ENCODE results near the gene MAGI2. TPM values are rescaled to one million over a fixed set of nuclear protein-coding genes. Genes with fewer than 3 reads are reported as not detected.

Gene MAGI2
- total RNA-seq, 1 donor from 2014 or later = 10.7 TPM

DNA sequence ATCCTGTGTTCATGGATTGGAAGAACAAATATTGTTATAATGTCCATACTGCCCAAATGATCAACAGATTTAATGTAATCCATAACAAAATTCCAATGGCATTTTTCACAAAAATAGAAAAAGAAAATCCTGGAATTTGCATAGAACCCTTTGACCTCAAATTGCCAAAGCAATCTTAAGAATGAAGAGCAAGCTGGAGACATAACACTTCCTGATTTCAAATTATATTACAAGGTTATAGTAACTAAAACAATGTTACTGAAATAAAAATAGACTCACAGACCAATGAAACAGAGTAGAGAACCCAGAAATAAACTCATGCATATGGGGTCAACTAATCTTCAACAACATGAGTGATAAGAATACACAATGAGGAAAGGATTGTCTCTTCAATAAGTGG is 1352.4 kb downstream of the MAGI2 start:
- peaks cover 21% of the 10 kb centered on the region for H3K4me1 Mint-ChIP-seq (ENCODE audit: unreplicated experiment)
- peaks cover 3% of the 10 kb centered on the region for H3K27me3 Mint-ChIP-seq (ENCODE audit: unreplicated experiment)
- H3K36me3 Mint-ChIP-seq (ENCODE audit: unreplicated experiment) = no peaks in the 10 kb centered on the region
- H3K4me3 Mint-ChIP-seq (ENCODE audit: unreplicated experiment) = no peak overlapping the region
- no peak overlapping the region for H3K27ac Mint-ChIP-seq (ENCODE audit: unreplicated experiment)
- peaks cover 6% of the 10 kb centered on the region for H3K9me3 Mint-ChIP-seq (ENCODE audit: unreplicated experiment)
- TF ChIP-seq, protein P1, sequence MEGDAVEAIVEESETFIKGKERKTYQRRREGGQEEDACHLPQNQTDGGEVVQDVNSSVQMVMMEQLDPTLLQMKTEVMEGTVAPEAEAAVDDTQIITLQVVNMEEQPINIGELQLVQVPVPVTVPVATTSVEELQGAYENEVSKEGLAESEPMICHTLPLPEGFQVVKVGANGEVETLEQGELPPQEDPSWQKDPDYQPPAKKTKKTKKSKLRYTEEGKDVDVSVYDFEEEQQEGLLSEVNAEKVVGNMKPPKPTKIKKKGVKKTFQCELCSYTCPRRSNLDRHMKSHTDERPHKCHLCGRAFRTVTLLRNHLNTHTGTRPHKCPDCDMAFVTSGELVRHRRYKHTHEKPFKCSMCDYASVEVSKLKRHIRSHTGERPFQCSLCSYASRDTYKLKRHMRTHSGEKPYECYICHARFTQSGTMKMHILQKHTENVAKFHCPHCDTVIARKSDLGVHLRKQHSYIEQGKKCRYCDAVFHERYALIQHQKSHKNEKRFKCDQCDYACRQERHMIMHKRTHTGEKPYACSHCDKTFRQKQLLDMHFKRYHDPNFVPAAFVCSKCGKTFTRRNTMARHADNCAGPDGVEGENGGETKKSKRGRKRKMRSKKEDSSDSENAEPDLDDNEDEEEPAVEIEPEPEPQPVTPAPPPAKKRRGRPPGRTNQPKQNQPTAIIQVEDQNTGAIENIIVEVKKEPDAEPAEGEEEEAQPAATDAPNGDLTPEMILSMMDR (IDR thresholded peaks at IDR 0.05) = no peak
- no peak for DNase-seq (ENCODE audit: extremely low spot score, unreplicated experiment)

DNA sequence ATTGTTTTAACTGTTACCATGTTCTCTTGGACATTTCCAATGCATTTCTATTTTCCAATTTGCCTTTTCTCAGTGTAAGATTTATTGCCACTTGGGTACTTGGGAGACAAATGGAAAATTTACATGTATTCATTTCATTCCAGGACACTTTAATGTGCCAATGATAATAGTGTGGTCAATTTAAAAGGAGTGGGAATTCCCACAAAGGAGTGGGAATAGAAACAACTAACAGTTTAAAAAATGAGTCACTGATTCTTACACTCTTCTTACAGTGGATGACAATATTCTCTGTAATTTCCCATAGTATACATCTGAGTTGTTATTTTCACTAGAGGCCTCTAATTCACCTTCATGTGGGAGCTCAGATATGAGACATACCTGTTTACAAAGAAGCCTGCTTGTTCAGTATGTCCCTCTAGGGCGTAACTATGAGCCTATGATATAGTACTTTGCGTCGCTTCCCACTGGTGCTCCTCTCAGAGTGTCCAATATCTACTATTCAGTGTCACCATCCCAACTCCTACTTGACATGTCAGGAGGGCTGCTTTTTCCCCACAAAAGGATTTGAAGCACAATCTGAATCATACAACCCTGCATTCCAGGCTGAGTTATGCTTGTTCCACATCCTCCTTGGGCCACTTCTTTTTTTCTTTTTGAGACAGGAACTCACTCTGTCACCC is 1353.6 kb downstream of the MAGI2 start:
- TF ChIP-seq, protein P1 (IDR thresholded peaks at IDR 0.05) = no peak
- DNase-seq (ENCODE audit: extremely low spot score, unreplicated experiment) = no peak
- H3K9me3 Mint-ChIP-seq (ENCODE audit: unreplicated experiment) = peaks cover 6% of the 10 kb centered on the region
- no peaks in the 10 kb centered on the region for H3K27me3 Mint-ChIP-seq (ENCODE audit: unreplicated experiment)
- no peaks in the 10 kb centered on the region for H3K36me3 Mint-ChIP-seq (ENCODE audit: unreplicated experiment)
- peak overlapping the region; percentile 48 for H3K27ac Mint-ChIP-seq (ENCODE audit: unreplicated experiment)
- peaks cover 21% of the 10 kb centered on the region for H3K4me1 Mint-ChIP-seq (ENCODE audit: unreplicated experiment)
- no peak overlapping the region for H3K4me3 Mint-ChIP-seq (ENCODE audit: unreplicated experiment)

DNA sequence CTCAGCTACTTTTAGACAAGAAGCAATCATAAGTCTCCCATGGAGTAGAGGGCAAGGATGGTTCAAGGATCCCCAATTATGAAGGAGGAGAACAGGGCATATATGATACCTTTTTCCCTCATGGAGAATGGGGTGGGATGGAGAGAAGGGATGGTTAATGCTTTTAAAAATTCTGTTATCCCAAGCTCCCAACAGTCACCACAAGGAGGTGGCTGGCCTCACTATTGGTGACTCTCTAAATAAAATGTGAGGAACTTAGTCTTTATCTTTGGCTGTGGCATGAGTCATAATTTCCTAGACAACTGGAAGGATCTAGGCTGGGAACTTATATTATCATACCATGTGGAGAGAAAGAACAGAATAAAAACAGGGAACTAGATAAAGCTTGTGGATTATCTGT is 1357.9 kb downstream of the MAGI2 start:
- H3K27ac Mint-ChIP-seq (ENCODE audit: unreplicated experiment) = no peak overlapping the region
- H3K36me3 Mint-ChIP-seq (ENCODE audit: unreplicated experiment) = no peaks in the 10 kb centered on the region
- DNase-seq (ENCODE audit: extremely low spot score, unreplicated experiment) = no peak
- no peaks in the 10 kb centered on the region for H3K27me3 Mint-ChIP-seq (ENCODE audit: unreplicated experiment)
- H3K4me3 Mint-ChIP-seq (ENCODE audit: unreplicated experiment) = no peak overlapping the region
- TF ChIP-seq, protein P1 (IDR thresholded peaks at IDR 0.05) = no peak
- peaks cover 6% of the 10 kb centered on the region for H3K9me3 Mint-ChIP-seq (ENCODE audit: unreplicated experiment)
- peaks cover 13% of the 10 kb centered on the region for H3K4me1 Mint-ChIP-seq (ENCODE audit: unreplicated experiment)

DNA sequence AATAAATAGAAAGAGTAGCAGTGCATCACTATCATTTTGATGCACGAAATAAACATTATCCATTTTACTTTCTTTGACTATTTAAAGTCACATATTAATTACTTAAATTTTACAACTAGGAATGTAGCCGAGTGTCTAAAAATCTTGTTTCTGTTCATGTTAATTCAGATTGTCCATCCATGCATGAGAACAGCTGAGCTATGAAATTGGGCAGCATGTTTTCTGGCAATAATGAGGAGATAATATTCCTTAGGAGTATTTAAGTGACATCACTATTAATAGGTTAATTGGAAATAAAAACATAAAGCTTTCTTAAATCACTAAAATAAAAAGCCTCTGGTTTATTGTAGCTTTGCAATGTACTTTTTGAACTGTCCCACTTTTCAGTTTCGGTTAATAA is 1361.1 kb downstream of the MAGI2 start:
- H3K4me1 Mint-ChIP-seq (ENCODE audit: unreplicated experiment) = no peaks in the 10 kb centered on the region
- no peaks in the 10 kb centered on the region for H3K27me3 Mint-ChIP-seq (ENCODE audit: unreplicated experiment)
- H3K4me3 Mint-ChIP-seq (ENCODE audit: unreplicated experiment) = no peak overlapping the region
- no peak overlapping the region for H3K27ac Mint-ChIP-seq (ENCODE audit: unreplicated experiment)
- DNase-seq (ENCODE audit: extremely low spot score, unreplicated experiment) = no peak
- TF ChIP-seq, protein P1 (IDR thresholded peaks at IDR 0.05) = no peak
- no peaks in the 10 kb centered on the region for H3K36me3 Mint-ChIP-seq (ENCODE audit: unreplicated experiment)
- H3K9me3 Mint-ChIP-seq (ENCODE audit: unreplicated experiment) = peaks cover 6% of the 10 kb centered on the region

DNA sequence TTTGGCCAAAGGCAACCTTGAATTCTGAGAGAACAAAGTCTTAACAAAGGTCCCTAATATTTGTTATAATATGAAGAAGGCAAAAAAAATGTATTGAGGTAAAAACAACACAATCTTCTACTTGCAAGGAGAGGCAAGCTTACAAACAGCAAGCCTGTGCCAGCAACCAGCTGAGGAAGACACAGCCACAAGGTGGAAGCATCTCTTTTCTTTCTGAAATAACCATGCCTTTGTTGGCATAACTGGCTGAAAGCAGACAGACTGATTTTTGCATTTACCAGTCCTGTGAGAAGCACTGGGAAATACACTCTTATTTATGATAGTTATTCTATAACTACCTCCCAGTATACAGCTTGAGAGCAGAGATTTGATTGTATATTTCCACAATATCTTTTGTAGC is 1362.9 kb downstream of the MAGI2 start:
- Mint-ChIP-seq H3K4me1 (ENCODE audit: unreplicated experiment) (no peaks in the 10 kb centered on the region), H3K27ac (ENCODE audit: unreplicated experiment) (no peak overlapping the region), H3K9me3 (ENCODE audit: unreplicated experiment) (no peaks in the 10 kb centered on the region), H3K27me3 (ENCODE audit: unreplicated experiment) (no peaks in the 10 kb centered on the region), H3K4me3 (ENCODE audit: unreplicated experiment) (no peak overlapping the region), H3K36me3 (ENCODE audit: unreplicated experiment) (no peaks in the 10 kb centered on the region)
- no peak for DNase-seq (ENCODE audit: extremely low spot score, unreplicated experiment)
- TF ChIP-seq, protein P1 (IDR thresholded peaks at IDR 0.05) = peak; percentile 35

Data from osteocyte (in vitro differentiated cells).